Caco-2 (cell line): ENCODE measurements around the gene MAP1A. TPM values are rescaled to one million over a fixed set of nuclear protein-coding genes. Genes with fewer than 3 reads are reported as not detected.

Experiments
- BruUV-seq: library from RNA; stranded (reverse); fragments of 400-500 nt; replicated peaks from 2 replicates; lab custom pipeline; 2021; lab: Mats Ljungman, UMichigan
- CTCF ChIA-PET: fragments of 300-600 bp; sonication (Branson Sonifier 250); formaldehyde crosslinking; loops from one replicate; lab custom pipeline; 2022; ENCODE audit warnings: antibody characterized with exemption; lab: Charles Lee
- POLR2A ChIA-PET: fragments of 300-600 bp; sonication (Branson Sonifier 250); formaldehyde crosslinking; loops from one replicate; lab custom pipeline; 2022; ENCODE audit warnings: antibody characterized with exemption; lab: Charles Lee
- DNase-seq, 2 experiments: peaks; one replicate each; pipeline versions ENCODE4 v3.0.0 to v3.0.0-alpha.2; 2020 to 2022
- H3K27me3 ChIP-seq: replicated peaks from 2 replicates; pipeline ENCODE4 v1.6.0; 2011; ENCODE audit warnings: low read length; ENCODE audit not compliant: control insufficient read depth, insufficient read depth
- H3K36me3 ChIP-seq: 2 replicates; pipeline ENCODE4 v1.5.1; 2011; ENCODE audit warnings: low read length; ENCODE audit not compliant: control insufficient read depth, insufficient read depth
- H3K4me1 ChIP-seq: fragments of 250-450 bp; sonication (Bioruptor Pico); 2 replicates; pipeline ENCODE4 v1.5.1; 2020; ENCODE audit warnings: mild to moderate bottlenecking
- H3K4me3 ChIP-seq: 2 replicates; pipeline ENCODE4 v1.5.1; 2011; ENCODE audit warnings: low read depth, mild to moderate bottlenecking, control low read depth, low read length
- H3K9me3 ChIP-seq: fragments of 250-450 bp; sonication (Bioruptor Pico); 2 replicates; pipeline ENCODE4 v1.5.1; 2020; ENCODE audit warnings: mild to moderate bottlenecking, moderate library complexity
- H3K27ac Mint-ChIP-seq: one replicate; pipeline ENCODE4 v1.8.0; 2022; ENCODE audit warnings: mixed read lengths; ENCODE audit not compliant: unreplicated experiment
- H3K27me3 Mint-ChIP-seq: one replicate; pipeline ENCODE4 v1.8.0; 2022; ENCODE audit warnings: mixed read lengths; ENCODE audit not compliant: insufficient read depth, unreplicated experiment
- H3K36me3 Mint-ChIP-seq: one replicate; pipeline ENCODE4 v1.8.0; 2022; ENCODE audit warnings: mild to moderate bottlenecking, mixed read lengths; ENCODE audit not compliant: insufficient read depth, unreplicated experiment
- H3K4me1 Mint-ChIP-seq: one replicate; pipeline ENCODE4 v1.8.0; 2022; ENCODE audit warnings: low read depth, mixed read lengths; ENCODE audit not compliant: unreplicated experiment
- H3K4me3 Mint-ChIP-seq: one replicate; pipeline ENCODE4 v1.8.0; 2022; ENCODE audit warnings: mild to moderate bottlenecking, moderate library complexity, mixed read lengths; ENCODE audit not compliant: unreplicated experiment
- H3K9me3 Mint-ChIP-seq: one replicate; pipeline ENCODE4 v1.8.0; 2022; ENCODE audit warnings: mixed read lengths; ENCODE audit not compliant: unreplicated experiment
- CTCF ChIP-seq, 2 experiments: fragments of 200-600 bp in 1 of 2; IDR thresholded peaks; 1 replicate in 1 of 2; 2 replicates in 1 of 2; pipeline versions ENCODE4 v1.5.1 to v1.8.0; 2011 to 2022; ENCODE audit warnings: antibody characterized with exemption in 1 of 2, control low read depth in 1 of 2, inconsistent platforms in 1 of 2, low read depth in 1 of 2, low read length in 1 of 2, mild to moderate bottlenecking in 1 of 2, moderate library complexity in 1 of 2; ENCODE audit not compliant: insufficient read depth in 1 of 2, severe bottlenecking in 1 of 2, unreplicated experiment in 1 of 2
- intact Hi-C: fragments of 100-400 bp; cut with micrococcal nuclease; formaldehyde crosslinking; loops from one replicate; pipeline ENCODE4 v1.10.0; 2022; ENCODE audit not compliant: unreplicated experiment
- total RNA-seq: library from RNA; stranded (reverse); gene quantifications from 2 replicates; pipeline ENCODE4 v1.2.3, GENCODE V29; 2022

MAP1A gene
- total RNA-seq, 1 experiment from 2014 or later, result 0.84 TPM

GRCh38 chr15:43509660-43510199 lies 7.7 kb upstream of the MAP1A start:
- ChIA-PET POLR2A (interaction anchor here (0.6 kb wide), 1 partner anchor 16 kb away, joined by 3 read pairs; no protein-coding TSS in a partner anchor), CTCF (interaction anchor here (0.7 to 3.1 kb wide), 2 partner anchors 17 to 107 kb away, joined by 4 to 17 read pairs; partner anchors contain the start of gene TP53BP1)
- intact Hi-C loops, result no loop called here
- Histone ChIP-seq H3K4me3 (peak overlapping the region; percentile 52), H3K9me3 (no peaks in the 10 kb centered on the region), H3K36me3 (no peaks in the 10 kb centered on the region), H3K27me3 (no peaks in the 10 kb centered on the region; the same call in 1 of the 2 replicates), H3K4me1 (peaks cover 5% of the 10 kb centered on the region; the same call in 1 of the 2 replicates)
- no TSS peak for BruUV-seq
- H3K4me3 Mint-ChIP-seq, result peak overlapping the region; percentile 99
- H3K27me3 Mint-ChIP-seq, result peaks cover 5% of the 10 kb centered on the region
- peaks cover 20% of the 10 kb centered on the region for H3K36me3 Mint-ChIP-seq
- TF ChIP-seq CTCF (IDR thresholded peaks at IDR 0.05; ENCODE audit: insufficient read depth in 1 of 2, low read depth in 1 of 2, low read length in 1 of 2, severe bottlenecking in 1 of 2, unreplicated experiment in 1 of 2), result no peak
- peaks cover 18% of the 10 kb centered on the region for H3K4me1 Mint-ChIP-seq
- H3K9me3 Mint-ChIP-seq, result no peaks in the 10 kb centered on the region
- DNase-seq, result no peak
- H3K27ac Mint-ChIP-seq, result peak overlapping the region; percentile 87

GRCh38 chr15:43510200-43511011 lies 7.0 kb upstream of the MAP1A start:
- Histone ChIP-seq H3K36me3 (no peaks in the 10 kb centered on the region), H3K4me3 (peak overlapping the region; percentile 52), H3K4me1 (peaks cover 5% of the 10 kb centered on the region; the same call in 1 of the 2 replicates), H3K9me3 (no peaks in the 10 kb centered on the region), H3K27me3 (no peaks in the 10 kb centered on the region; the same call in 1 of the 2 replicates)
- H3K27ac Mint-ChIP-seq, result peak overlapping the region; percentile 87
- BruUV-seq, result TSS peak; percentile 72
- H3K27me3 Mint-ChIP-seq, result peaks cover 5% of the 10 kb centered on the region
- H3K4me3 Mint-ChIP-seq, result peak overlapping the region; percentile 99
- intact Hi-C loops, result loop anchor here (1.0 kb wide), 1 partner anchor 69 kb away; no protein-coding TSS in a partner anchor
- ChIA-PET POLR2A (interaction anchor here (0.6 to 2.8 kb wide), 3 partner anchors 17 to 235 kb away, joined by 3 to 14 read pairs (median 3); partner anchors contain the start of gene TP53BP1), CTCF (interaction anchor here (0.7 to 3.1 kb wide), 7 partner anchors 17 to 258 kb away, joined by 3 to 18 read pairs (median 4); partner anchors contain the start of genes PDIA3 and TP53BP1)
- peaks cover 20% of the 10 kb centered on the region for H3K36me3 Mint-ChIP-seq
- no peaks in the 10 kb centered on the region for H3K9me3 Mint-ChIP-seq
- H3K4me1 Mint-ChIP-seq, result peaks cover 18% of the 10 kb centered on the region
- peak in 1 of 2 experiments; percentile 5 for TF ChIP-seq CTCF (IDR thresholded peaks at IDR 0.05; ENCODE audit: insufficient read depth in 1 of 2, low read depth in 1 of 2, low read length in 1 of 2, severe bottlenecking in 1 of 2, unreplicated experiment in 1 of 2)
- DNase-seq, result peak; percentile 98
